Measurements from ENCODE around the gene COL6A1. TPM values are rescaled to one million over a fixed set of nuclear protein-coding genes. Genes with fewer than 3 reads are reported as not detected.

COL6A1 gene
- total and polyA plus RNA-seq, 4 donors: 16.9 to 82.0 (median 35.7) TPM

GRCh38 chr21:46020581-46020980, 39.0 kb downstream of the COL6A1 start:
- peak; percentile 25 for DNase-seq (ENCODE audit: low spot score)
- peaks cover 0 to 1% (median 0%) of the 10 kb centered on the region in 4 donors for H3K36me3 ChIP-seq (ENCODE audit: control insufficient read depth in 4 of 4, insufficient read depth in 3 of 4, low read depth in 1 of 4, low read length in 3 of 4)
- H3K9me3 ChIP-seq (ENCODE audit: control insufficient read depth in 4 of 4, low read length in 3 of 4): no peaks in the 10 kb centered on the region
- no peak overlapping the region for H3K9ac ChIP-seq (ENCODE audit: low read depth in 1 of 2, low read length in 2 of 2)
- H3K27me3 ChIP-seq (ENCODE audit: control insufficient read depth in 4 of 4, insufficient read depth in 4 of 4, low read length in 3 of 4): no peaks in the 10 kb centered on the region
- no peaks in the 10 kb centered on the region for H3K4me1 ChIP-seq (ENCODE audit: control insufficient read depth in 4 of 4, insufficient read depth in 4 of 4, low read length in 3 of 4)
- WGBS: 80% methylated on average over 6 of the region's 6 CpGs
- H3K27ac ChIP-seq (ENCODE audit: low read depth in 1 of 2, low read length in 2 of 2): no peak overlapping the region
- no peak overlapping the region for H3K4me3 ChIP-seq (ENCODE audit: low read depth in 1 of 3, low read length in 3 of 3)
- TF ChIP-seq CTCF (IDR thresholded peaks at IDR 0.05; ENCODE audit: low read depth, low read length, missing input control) (no peak), RXRA (IDR thresholded peaks at IDR 0.05) (no peak), RAD21 (IDR thresholded peaks at IDR 0.05) (no peak), HNF4A (conservative IDR thresholded peaks at IDR 0.05) (no peak), EGR1 (IDR thresholded peaks at IDR 0.05; ENCODE audit: low read depth in 2 of 2) (no peak), FOXA2 (IDR thresholded peaks at IDR 0.05) (no peak), NR2F2 (IDR thresholded peaks at IDR 0.05) (no peak), SP1 (IDR thresholded peaks at IDR 0.05) (no peak), ZBTB33 (IDR thresholded peaks at IDR 0.05) (no peak), ATF3 (IDR thresholded peaks at IDR 0.05) (no peak), MAX (IDR thresholded peaks at IDR 0.05) (no peak)

- DNase-seq (ENCODE audit: low spot score): no peak
- H3K36me3 ChIP-seq (ENCODE audit: control insufficient read depth in 4 of 4, insufficient read depth in 3 of 4, low read depth in 1 of 4, low read length in 3 of 4): peaks cover 0 to 1% (median 0%) of the 10 kb centered on the region in 4 donors
- WGBS: 89% methylated on average over 7 of the region's 7 CpGs
- H3K27me3 ChIP-seq (ENCODE audit: control insufficient read depth in 4 of 4, insufficient read depth in 4 of 4, low read length in 3 of 4): no peaks in the 10 kb centered on the region
- no peak overlapping the region for H3K27ac ChIP-seq (ENCODE audit: low read depth in 1 of 2, low read length in 2 of 2)
- no peaks in the 10 kb centered on the region for H3K9me3 ChIP-seq (ENCODE audit: control insufficient read depth in 4 of 4, low read length in 3 of 4)
- TF ChIP-seq CTCF (IDR thresholded peaks at IDR 0.05; ENCODE audit: low read depth, low read length, missing input control) (no peak), HNF4A (conservative IDR thresholded peaks at IDR 0.05) (no peak), ATF3 (IDR thresholded peaks at IDR 0.05) (no peak), RXRA (IDR thresholded peaks at IDR 0.05) (no peak), YY1 (IDR thresholded peaks at IDR 0.05) (no peak), REST (IDR thresholded peaks at IDR 0.05) (no peak), EGR1 (IDR thresholded peaks at IDR 0.05; ENCODE audit: low read depth in 2 of 2) (no peak), FOXA2 (IDR thresholded peaks at IDR 0.05) (no peak), ZBTB33 (IDR thresholded peaks at IDR 0.05) (no peak), TAF1 (conservative IDR thresholded peaks at IDR 0.05) (no peak), MAX (IDR thresholded peaks at IDR 0.05) (no peak), GABPA (IDR thresholded peaks at IDR 0.05 in 1 of 2, conservative IDR thresholded peaks at IDR 0.05 in 1 of 2) (no peak), SP1 (IDR thresholded peaks at IDR 0.05) (no peak), HNF4G (IDR thresholded peaks at IDR 0.05) (no peak), FOXA1 (IDR thresholded peaks at IDR 0.05) (no peak)
- no peak overlapping the region for H3K4me3 ChIP-seq (ENCODE audit: low read depth in 1 of 3, low read length in 3 of 3)
- no peak overlapping the region for H3K9ac ChIP-seq (ENCODE audit: low read depth in 1 of 2, low read length in 2 of 2)
- H3K4me1 ChIP-seq (ENCODE audit: control insufficient read depth in 4 of 4, insufficient read depth in 4 of 4, low read length in 3 of 4): no peaks in the 10 kb centered on the region
Measured at GRCh38 chr21:46021398-46021797, 39.8 kb downstream of the COL6A1 start.
